ENCODE data around the gene NRIP2.

Gene NRIP2

GRCh38 chr12:2813214-2814185 is 21.3 kb downstream of the NRIP2 start:
- H3K27me3 ChIP-seq (ENCODE audit: insufficient read depth, poor library complexity, severe bottlenecking): no peaks in the 10 kb centered on the region
- peak in 1 of 2 experiments; percentile 83 for DNase-seq (ENCODE audit: low read depth in 1 of 2, low spot score in 1 of 2)
- TF ChIP-seq SPI1 (IDR thresholded peaks at IDR 0.05; ENCODE audit: borderline replicate concordance, low read depth): no peak
- TF ChIP-seq POLR2AphosphoS5 (IDR thresholded peaks at IDR 0.05; ENCODE audit: low read depth): no peak
- no peak for TF ChIP-seq REST (IDR thresholded peaks at IDR 0.05; ENCODE audit: insufficient replicate concordance, low read depth)
- no peak for TF ChIP-seq GABPA (IDR thresholded peaks at IDR 0.05; ENCODE audit: low read depth)
- peak; percentile 62 for TF ChIP-seq CTCF (IDR thresholded peaks at IDR 0.05; ENCODE audit: insufficient read depth, low read length)
- H3K27ac ChIP-seq (replicated peaks): peak overlapping the region; percentile 95
- peak overlapping the region; percentile 71 for H3K4me3 ChIP-seq (replicated peaks; ENCODE audit: insufficient read depth, low read length)

GRCh38 chr12:2812290-2813213 is 22.3 kb downstream of the NRIP2 start, which contains the start of gene ITFG2:
TSS of gene ITFG2 (plus strand) at chr12:2812668. CDS start at chr12:2812761, 93 bp downstream.
- peak within 1 kb of the TSS; percentile 71 for H3K4me3 ChIP-seq (replicated peaks; ENCODE audit: insufficient read depth, low read length)
- DNase-seq (ENCODE audit: low read depth in 1 of 2, low spot score in 1 of 2): peak; percentile 96 to 99
- no peaks in the 10 kb centered on the region for H3K27me3 ChIP-seq (ENCODE audit: insufficient read depth, poor library complexity, severe bottlenecking)
- no peak for TF ChIP-seq CTCF (IDR thresholded peaks at IDR 0.05; ENCODE audit: insufficient read depth, low read length)
- TF ChIP-seq POLR2AphosphoS5 (IDR thresholded peaks at IDR 0.05; ENCODE audit: low read depth): peak; percentile 99
- peak; percentile 86 for TF ChIP-seq GABPA (IDR thresholded peaks at IDR 0.05; ENCODE audit: low read depth)
- peak; percentile 78 for TF ChIP-seq REST (IDR thresholded peaks at IDR 0.05; ENCODE audit: insufficient replicate concordance, low read depth)
- peak; percentile 74 for TF ChIP-seq SPI1 (IDR thresholded peaks at IDR 0.05; ENCODE audit: borderline replicate concordance, low read depth)
- H3K27ac ChIP-seq (replicated peaks): peak within 1 kb of the TSS; percentile 95

GRCh38 chr12:2811801-2812200 is 23.0 kb downstream of the NRIP2 start:
- no peak for TF ChIP-seq CTCF (IDR thresholded peaks at IDR 0.05; ENCODE audit: insufficient read depth, low read length)
- TF ChIP-seq SPI1 (IDR thresholded peaks at IDR 0.05; ENCODE audit: borderline replicate concordance, low read depth): no peak
- Histone ChIP-seq H3K27me3 (ENCODE audit: insufficient read depth, poor library complexity, severe bottlenecking) (no peaks in the 10 kb centered on the region), H3K27ac (replicated peaks) (peak overlapping the region; percentile 95), H3K4me3 (replicated peaks; ENCODE audit: insufficient read depth, low read length) (peak overlapping the region; percentile 71)
- DNase-seq (ENCODE audit: low read depth in 1 of 2, low spot score in 1 of 2): no peak

Data from HL-60 (cell line).